HS-5 (cell line): ENCODE measurements around the gene CTBP1.

Experiments
- DNase-seq: peaks from one replicate; pipeline ENCODE4 v3.0.0-alpha.2; 2012; ENCODE audit warnings: low read depth

The CTBP1 gene

GRCh38 chr4:1283711-1284110 lies 34.8 kb upstream of the CTBP1 start:
- DNase-seq: no peak

GRCh38 chr4:1279253-1279652 lies 30.3 kb upstream of the CTBP1 start:
- no peak for DNase-seq

GRCh38 chr4:1277667-1278665 lies 29.0 kb upstream of the CTBP1 start:
- DNase-seq: peak; percentile 18

GRCh38 chr4:1276984-1277383 lies 28.1 kb upstream of the CTBP1 start:
- no peak for DNase-seq

- no peak for DNase-seq
Observed at GRCh38 chr4:1274871-1275270, 25.9 kb upstream of the CTBP1 start.

- DNase-seq: no peak
Observed at GRCh38 chr4:1271686-1272085, 22.8 kb upstream of the CTBP1 start.

- DNase-seq: no peak
Observed at GRCh38 chr4:1269209-1269608, 20.3 kb upstream of the CTBP1 start.

- no peak for DNase-seq
Observed at GRCh38 chr4:1266881-1267763, 18.2 kb upstream of the CTBP1 start.

GRCh38 chr4:1265351-1265750 lies 16.4 kb upstream of the CTBP1 start:
- no peak for DNase-seq

- DNase-seq: no peak
Observed at GRCh38 chr4:1264942-1265341, 16.0 kb upstream of the CTBP1 start.

GRCh38 chr4:1261107-1261928 lies 12.4 kb upstream of the CTBP1 start:
- DNase-seq: no peak

- no peak for DNase-seq
Observed at GRCh38 chr4:1260418-1261106, 11.6 kb upstream of the CTBP1 start.

- DNase-seq: no peak
Observed at GRCh38 chr4:1259966-1260365, 11.0 kb upstream of the CTBP1 start.

- no peak for DNase-seq
Observed at GRCh38 chr4:1258457-1258856, 9.5 kb upstream of the CTBP1 start.

- DNase-seq: no peak
Observed at GRCh38 chr4:1255699-1256098, 6.8 kb upstream of the CTBP1 start.

GRCh38 chr4:1255151-1255550 lies 6.2 kb upstream of the CTBP1 start:
- DNase-seq: no peak

GRCh38 chr4:1253831-1254230 lies 4.9 kb upstream of the CTBP1 start:
- DNase-seq: no peak

GRCh38 chr4:1252928-1253492 lies 4.1 kb upstream of the CTBP1 start:
- no peak for DNase-seq

- no peak for DNase-seq
Observed at GRCh38 chr4:1251773-1252066, 2.8 kb upstream of the CTBP1 start.

- no peak for DNase-seq
Observed at GRCh38 chr4:1250921-1251772, 2.2 kb upstream of the CTBP1 start.

GRCh38 chr4:1250527-1250812 lies 1.5 kb upstream of the CTBP1 start:
- no peak for DNase-seq
